ENCODE results near the gene NPAS3.

DNA sequence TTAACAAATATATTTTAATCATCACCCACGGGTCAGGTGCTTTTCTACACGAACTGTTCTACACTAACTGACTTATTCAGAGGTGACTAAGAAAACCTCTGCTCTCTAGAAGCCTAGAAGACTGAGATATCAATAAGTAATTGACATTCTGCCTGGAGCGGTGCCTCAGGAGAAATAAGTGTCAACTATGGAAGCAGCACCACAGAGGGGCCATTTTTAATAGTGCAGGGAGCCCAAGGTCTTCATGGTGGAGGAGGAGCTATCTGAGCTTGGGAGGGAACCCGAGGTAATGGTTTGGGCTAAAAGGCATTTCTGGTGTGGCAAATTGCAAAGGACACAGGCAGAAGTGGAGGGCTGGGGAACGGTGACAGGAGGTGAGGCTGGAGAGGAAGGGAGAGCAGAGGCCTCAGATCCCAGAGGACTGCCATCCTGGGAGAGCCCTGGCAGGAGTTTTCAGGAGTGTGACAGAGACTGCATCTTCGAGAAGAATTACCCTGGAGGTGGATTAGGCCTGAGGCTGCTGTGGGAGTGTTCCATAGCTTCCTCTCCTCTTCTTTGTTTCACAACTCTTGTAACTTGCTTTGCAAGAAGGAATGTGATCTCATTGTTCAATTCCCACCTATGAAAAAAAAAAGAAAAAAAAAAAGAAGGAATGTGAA is 123.1 kb downstream of the NPAS3 start:
- TF ChIP-seq ZNF394 (tag by site-specific recombination; IDR thresholded peaks at IDR 0.05; ENCODE audit: borderline replicate concordance) (no peak), ZNF423 (tag by site-specific recombination; IDR thresholded peaks at IDR 0.05) (no peak)
